H1 (cell line): ENCODE results near the gene GET3. TPM values are rescaled to one million over a fixed set of nuclear protein-coding genes. Genes with fewer than 3 reads are reported as not detected.

Experiments
- CTCF ChIA-PET: fragments of 300-600 bp; sonication (Branson Sonifier 250); formaldehyde crosslinking; loops from one replicate; lab custom pipeline; 2021; ENCODE audit not compliant: partially characterized antibody; lab: Charles Lee
- POLR2A ChIA-PET: fragments of 300-600 bp; sonication (Branson Sonifier 250); formaldehyde crosslinking; loops from one replicate; lab custom pipeline; 2021; ENCODE audit warnings: inconsistent platforms; ENCODE audit not compliant: partially characterized antibody; lab: Charles Lee
- DNase-seq, 2 experiments: peaks; one replicate each; pipeline versions ENCODE4 v3.0.0 to v3.0.0-alpha.2; 2010 to 2022; ENCODE audit warnings: low spot score in 2 of 2, low read depth in 1 of 2, mixed read lengths in 1 of 2
- FAIRE-seq: peaks from 2 replicates; lab custom pipeline; 2011; peaks lifted over from hg19 to GRCh38; lab: Jason Lieb, UNC
- H2AFZ ChIP-seq: 2 replicates; pipeline ENCODE4 v1.8.1; 2012; ENCODE audit warnings: low read length, inconsistent platforms
- H2AK5ac ChIP-seq: 2 replicates; pipeline ENCODE4 v1.6.1; 2013; ENCODE audit warnings: low read depth, low read length
- H2BK120ac ChIP-seq: replicated peaks from 2 replicates; pipeline ENCODE3; 2013; ENCODE audit warnings: low read depth, low read length, inconsistent platforms
- H2BK12ac ChIP-seq: 2 replicates; pipeline ENCODE4 v1.6.1; 2013; ENCODE audit warnings: low read depth, low read length
- H2BK15ac ChIP-seq: 2 replicates; pipeline ENCODE4 v1.6.1; 2013; ENCODE audit warnings: low read length
- H2BK20ac ChIP-seq: 2 replicates; pipeline ENCODE4 v1.6.1; 2013; ENCODE audit warnings: low read length
- H2BK5ac ChIP-seq: 2 replicates; pipeline ENCODE4 v1.6.1; 2013; ENCODE audit warnings: low read depth, low read length
- H3K14ac ChIP-seq: 2 replicates; pipeline ENCODE4 v1.6.1; 2013; ENCODE audit warnings: inconsistent platforms; ENCODE audit not compliant: insufficient read length
- H3K18ac ChIP-seq: 2 replicates; pipeline ENCODE4 v1.6.1; 2013; ENCODE audit warnings: low read length; ENCODE audit errors: extremely low read depth
- H3K23ac ChIP-seq: 2 replicates; pipeline ENCODE4 v1.6.1; 2013; ENCODE audit warnings: inconsistent platforms; ENCODE audit not compliant: insufficient read length
- H3K23me2 ChIP-seq: 2 replicates; pipeline ENCODE4 v1.6.1; 2013; ENCODE audit warnings: low read depth, low read length
- H3K27ac ChIP-seq: 2 replicates; pipeline ENCODE4 v1.6.1; 2011; ENCODE audit warnings: low read depth, low read length, inconsistent platforms
- H3K27me3 ChIP-seq, 4 experiments: replicated peaks in 1 of 4; 1 replicate in 1 of 4; 2 replicates in 3 of 4; pipeline versions ENCODE4 v1.6.1 to v1.8.1; 2011 to 2013; ENCODE audit warnings: low read length in 3 of 4, mild to moderate bottlenecking in 3 of 4, inconsistent platforms in 2 of 4, mixed read lengths in 2 of 4, moderate library complexity in 1 of 4; ENCODE audit not compliant: control insufficient read depth in 3 of 4, insufficient read depth in 3 of 4; ENCODE audit errors: extremely low read depth in 1 of 4
- H3K36me3 ChIP-seq, 4 experiments: 2 replicates each; pipeline versions ENCODE4 v1.6.1 to v1.8.1; 2011 to 2013; ENCODE audit warnings: mild to moderate bottlenecking in 4 of 4, low read length in 3 of 4, moderate library complexity in 2 of 4, control low read depth in 1 of 4, inconsistent platforms in 1 of 4; ENCODE audit not compliant: insufficient read depth in 4 of 4, control insufficient read depth in 2 of 4
- H3K4ac ChIP-seq: replicated peaks from 2 replicates; pipeline ENCODE3; 2013; ENCODE audit warnings: low read length, low read depth, mixed read lengths, inconsistent platforms; ENCODE audit not compliant: insufficient read length
- H3K4me1 ChIP-seq, 4 experiments: replicated peaks in 1 of 4; 1 replicate in 1 of 4; 2 replicates in 3 of 4; pipeline versions ENCODE4 v1.6.1 to v1.8.1; 2011 to 2013; ENCODE audit warnings: low read length in 3 of 4, inconsistent platforms in 2 of 4, mixed read lengths in 1 of 4; ENCODE audit not compliant: insufficient read depth in 4 of 4, control insufficient read depth in 3 of 4
- H3K4me2 ChIP-seq, 2 experiments: 2 replicates each; pipeline versions ENCODE4 v1.6.1 to v1.8.1; 2011 to 2013; ENCODE audit warnings: low read depth in 2 of 2, low read length in 2 of 2, control low read depth in 1 of 2, inconsistent platforms in 1 of 2, mild to moderate bottlenecking in 1 of 2; ENCODE audit not compliant: insufficient read depth in 1 of 2
- H3K4me3 ChIP-seq, 4 experiments: fragments of 200-600, 300-600 bp in 1 of 4; sonication (generic), shearing (Covaris generic), sonication (Bioruptor Twin) in 1 of 4; 2 replicates each; pipeline versions ENCODE4 v1.5.1 to v1.8.1; 2011 to 2016; ENCODE audit warnings: low read length in 4 of 4, low read depth in 3 of 4, control low read depth in 2 of 4, inconsistent platforms in 2 of 4, mild to moderate bottlenecking in 2 of 4, mixed read lengths in 1 of 4, moderate library complexity in 1 of 4; ENCODE audit not compliant: insufficient read depth in 2 of 4; ENCODE audit errors: extremely low read depth in 1 of 4
- H3K56ac ChIP-seq: replicated peaks from 2 replicates; pipeline ENCODE3; 2013; ENCODE audit warnings: low read depth, mild to moderate bottlenecking, mixed read lengths, low read length, inconsistent platforms; ENCODE audit not compliant: insufficient read length
- H3K79me1 ChIP-seq: 2 replicates; pipeline ENCODE4 v1.6.1; 2013; ENCODE audit warnings: low read depth, low read length, control low read depth
- H3K79me2 ChIP-seq, 2 experiments: 2 replicates each; pipeline versions ENCODE4 v1.6.1 to v1.8.1; 2012 to 2013; ENCODE audit warnings: low read length in 2 of 2, mild to moderate bottlenecking in 2 of 2, inconsistent platforms in 1 of 2; ENCODE audit not compliant: insufficient read depth in 2 of 2, control insufficient read depth in 1 of 2
- H3K9ac ChIP-seq, 4 experiments: replicated peaks in 1 of 4; 1 replicate in 1 of 4; 2 replicates in 3 of 4; pipeline versions ENCODE4 v1.6.1 to v1.8.1; 2011 to 2013; ENCODE audit warnings: low read depth in 3 of 4, low read length in 3 of 4, control low read depth in 2 of 4, mild to moderate bottlenecking in 2 of 4, moderate library complexity in 2 of 4, inconsistent platforms in 1 of 4; ENCODE audit errors: extremely low read depth in 1 of 4
- H3K9me3 ChIP-seq, 2 experiments: 2 replicates each; pipeline versions ENCODE4 v1.6.1 to v1.8.1; 2012 to 2013; ENCODE audit warnings: mild to moderate bottlenecking in 2 of 2, moderate library complexity in 2 of 2, control low read depth in 1 of 2, inconsistent platforms in 1 of 2, low read depth in 1 of 2, low read length in 1 of 2, mixed read lengths in 1 of 2; ENCODE audit not compliant: insufficient read depth in 2 of 2
- H4K20me1 ChIP-seq, 2 experiments: replicated peaks in 1 of 2; 2 replicates each; pipeline versions ENCODE3 to v1.8.1; 2011 to 2013; ENCODE audit warnings: inconsistent platforms in 2 of 2, low read length in 2 of 2, mild to moderate bottlenecking in 1 of 2; ENCODE audit not compliant: insufficient read depth in 2 of 2, control insufficient read depth in 1 of 2
- H4K5ac ChIP-seq: 2 replicates; pipeline ENCODE4 v1.6.1; 2013; ENCODE audit warnings: low read length, low read depth, mixed read lengths, inconsistent platforms; ENCODE audit not compliant: insufficient read length
- H4K8ac ChIP-seq: 2 replicates; pipeline ENCODE4 v1.8.0; 2013; ENCODE audit warnings: mild to moderate bottlenecking, moderate library complexity, low read length, inconsistent platforms; ENCODE audit not compliant: insufficient read depth; ENCODE audit errors: extremely low read depth
- H4K91ac ChIP-seq: replicated peaks from 2 replicates; pipeline ENCODE3; 2013; ENCODE audit warnings: low read length, mixed read lengths, inconsistent platforms; ENCODE audit not compliant: insufficient read length
- CBX5 ChIP-seq: fragments of 300-800, 300-1000 bp; sonication (generic); IDR thresholded peaks from 2 replicates; pipeline ENCODE4 v1.7.1; 2016; ENCODE audit warnings: antibody characterized with exemption, low read length, low read depth
- CEBPB ChIP-seq: IDR thresholded peaks from 2 replicates; pipeline ENCODE4 v1.6.1; 2012; ENCODE audit warnings: low read depth, low read length
- CHD1 ChIP-seq: IDR thresholded peaks from 2 replicates; pipeline ENCODE4 v1.6.1; 2012; ENCODE audit warnings: low read depth, low read length, improper control_type of control experiment
- JUND ChIP-seq: IDR thresholded peaks from 2 replicates; pipeline ENCODE4 v1.6.1; 2011; ENCODE audit warnings: mild to moderate bottlenecking, improper control_type of control experiment, low read length
- POLR2A ChIP-seq, 2 experiments: IDR thresholded peaks; 1 replicate in 1 of 2; 2 replicates in 1 of 2; pipeline ENCODE4 v1.6.1; 2011; ENCODE audit warnings: low read depth in 2 of 2, low read length in 2 of 2, mild to moderate bottlenecking in 2 of 2; ENCODE audit errors: control extremely low read depth in 1 of 2
- SIN3A ChIP-seq, 2 experiments: IDR thresholded peaks in 1 of 2; conservative IDR thresholded peaks in 1 of 2; 2 replicates each; pipeline ENCODE4 v1.6.1; 2011 to 2012; ENCODE audit warnings: low read length in 2 of 2, improper control_type of control experiment in 1 of 2, low read depth in 1 of 2, mild to moderate bottlenecking in 1 of 2
- SP1 ChIP-seq: IDR thresholded peaks from 2 replicates; pipeline ENCODE4 v1.6.1; 2011; ENCODE audit warnings: low read depth, low read length
- SUZ12 ChIP-seq: fragments of 200-600 bp; sonication (generic); IDR thresholded peaks from 2 replicates; pipeline ENCODE4 v1.6.1; 2012; ENCODE audit warnings: mild to moderate bottlenecking, inconsistent platforms, low read length, moderate library complexity, mixed read lengths
- TAF1 ChIP-seq: IDR thresholded peaks from 2 replicates; pipeline ENCODE4 v1.6.1; 2011; ENCODE audit warnings: mild to moderate bottlenecking, low read depth, low read length
- TBP ChIP-seq: IDR thresholded peaks from 2 replicates; pipeline ENCODE4 v1.6.1; 2011; ENCODE audit warnings: low read depth, low read length, improper control_type of control experiment
- WGBS, 2 experiments: shearing (Covaris generic) in 1 of 2; methylation state at CpG; one replicate each; pipeline versions ENCODE4 v1.1.6 to v1.1.7; 2013 to 2015; ENCODE audit warnings: low lambda C conversion rate in 2 of 2, mixed read lengths in 2 of 2, inconsistent platforms in 1 of 2, low coverage in 1 of 2, missing lambda C conversion rate in 1 of 2; ENCODE audit not compliant: insufficient replicate concordance in 2 of 2, insufficient coverage in 1 of 2, insufficient read length in 1 of 2; ENCODE audit errors: extremely low coverage in 1 of 2, missing lambda C conversion rate in 1 of 2; 5-methylcytosine and 5-hydroxymethylcytosine counted together
- polyA plus RNA-seq, 7 experiments: library from polyadenylated mRNA; depleted of rRNA in 3 of 7; stranded (reverse) in 5 of 7; unstranded in 2 of 7; fragments of >200 nt in 5 of 7; fragments of 200-250 nt in 2 of 7; gene quantifications; 1 replicate in 5 of 7; 2 replicates in 1 of 7; 4 replicates in 1 of 7; pipeline versions ENCODE4 v1.2.1 to v1.2.3, GENCODE V29; 2011 to 2013; ENCODE audit warnings: missing spikeins in 2 of 7, mixed read lengths in 2 of 7
- total RNA-seq: library from RNA; stranded (reverse); fragmentation: NEBNext Ultra II Directional; extraction: Animal tissue kit (Norgen Biotek cat#: 25700); gene quantifications from 2 replicates; pipeline ENCODE4 v1.2.1, GENCODE V29; 2021
- TF ChIP-seq, protein P1 (sequence below): IDR thresholded peaks from 2 replicates; pipeline ENCODE4 v1.6.1; 2012; ENCODE audit warnings: inconsistent platforms

Gene GET3
- total and polyA plus RNA-seq, 2 of the 8 experiments (the other 6 are each of a cell fraction or from before 2014, with no cell fraction given), result 105 to 297 TPM

DNA sequence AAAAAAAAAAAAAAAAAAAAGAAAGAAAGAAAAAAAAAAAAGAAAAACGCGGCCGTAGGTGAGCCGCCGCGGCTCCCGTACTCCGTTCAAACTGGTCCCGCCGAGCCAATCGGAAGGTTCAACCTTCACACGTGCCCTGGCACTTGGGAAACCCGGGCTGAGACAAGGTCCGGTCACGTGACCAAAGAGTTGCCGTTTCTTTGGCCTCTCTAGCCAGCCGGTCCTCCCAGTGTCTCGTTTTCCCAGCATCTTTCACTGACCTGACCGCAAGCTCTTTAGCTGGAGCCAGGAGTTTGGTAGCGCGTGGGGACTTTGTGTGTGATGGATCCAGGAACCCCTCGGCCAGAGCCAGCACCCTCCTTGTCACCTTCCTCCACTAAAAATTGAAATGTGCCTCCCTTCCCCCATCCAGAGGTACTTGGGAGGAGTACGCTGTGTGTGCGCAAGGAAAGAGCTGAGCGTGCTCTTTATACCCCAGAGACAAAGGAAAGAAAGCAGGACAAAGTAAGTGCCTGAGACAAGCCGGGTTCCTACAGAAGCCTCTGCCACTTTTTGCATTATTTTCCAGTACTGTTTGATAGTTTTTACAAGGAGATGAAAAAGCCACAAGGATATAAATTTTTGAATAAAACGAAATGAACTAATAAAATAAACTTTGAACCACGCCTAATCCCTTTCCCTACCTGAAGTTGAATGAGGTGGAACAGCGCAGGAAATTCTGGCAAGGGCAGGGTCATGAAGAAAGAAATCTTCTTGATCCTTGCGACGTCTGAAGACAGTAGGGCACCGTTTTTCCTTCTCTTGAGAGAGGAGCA lies 14.5 kb upstream of the GET3 start:
- Histone ChIP-seq H3K23me2 (peaks cover 10% of the 10 kb centered on the region), H3K14ac (no peak overlapping the region), H2BK20ac (no peak overlapping the region), H3K18ac (peak overlapping the region; percentile 76), H2AK5ac (0 out of 2 replicates have a peak overlapping the region, but pooled peaks have one; percentile 42), H2BK5ac (peak overlapping the region; percentile 87; the same call in 1 of the 2 replicates), H3K36me3 (peaks cover 4 to 12% (median 7%) of the 10 kb centered on the region in 4 experiments; a peak in 6 of 8 replicates), H3K27ac (peak overlapping the region; percentile 87), H4K20me1 (peaks cover 4 to 11% of the 10 kb centered on the region in 2 experiments), H2BK15ac (no peak overlapping the region; the same call in 1 of the 2 replicates), H3K27me3 (no peaks in the 10 kb centered on the region), H2AFZ (no peak overlapping the region), H3K9ac (peak overlapping the region; percentile 76 to 97 (median 89)), H3K4ac (peak overlapping the region; percentile 40), H3K79me1 (peaks cover 12% of the 10 kb centered on the region; the same call in 1 of the 2 replicates), H3K79me2 (peaks cover 27 to 53% of the 10 kb centered on the region in 2 experiments), H3K4me3 (peak overlapping the region; percentile 80 to 93 (median 82)), H3K56ac (peak overlapping the region; percentile 56), H2BK12ac (peak overlapping the region; percentile 86; the same call in 1 of the 2 replicates), H4K91ac (peak overlapping the region; percentile 78), H3K9me3 (no peaks in the 10 kb centered on the region), H3K4me1 (peaks cover 0 to 6% (median 2%) of the 10 kb centered on the region in 4 experiments; a peak in 5 of 7 replicates), H2BK120ac (peak overlapping the region; percentile 5), H4K5ac (peak overlapping the region; percentile 53), H3K4me2 (peak overlapping the region; percentile 93 to 98), H4K8ac (peak overlapping the region; percentile 97; the same call in 1 of the 2 replicates), H3K23ac (no peak overlapping the region)
- DNase-seq (peak; percentile 91), FAIRE-seq (peak; percentile 77)
- ChIA-PET POLR2A (interaction anchor here (0.6 to 12.9 kb wide), 32 partner anchors 9 to 433 kb away, joined by 3 to 258 read pairs (median 5); partner anchors contain the start of genes BEST2, DHPS, FBXW9 and GCDH), CTCF (interaction anchor here (0.7 to 3.9 kb wide), 9 partner anchors 11 to 125 kb away, joined by 3 to 20 read pairs (median 5); partner anchors contain the start of gene TRIR)
- WGBS, 2 experiments, result 1% methylated on average over 21 of the region's 32 CpGs; no CpG with 5 or more reads in 1 of the 2 experiments
- peak; percentile 76 for TF ChIP-seq TBP
- TF ChIP-seq SUZ12, result no peak
- peak; percentile 73 for TF ChIP-seq SP1
- peak; percentile 66 for TF ChIP-seq CEBPB
- no peak for TF ChIP-seq JUND
- TF ChIP-seq TAF1, result peak; percentile 91
- peak; percentile 83 to 93; a peak in 3 of 4 replicates for TF ChIP-seq SIN3A (conservative IDR thresholded peaks at IDR 0.05 in 1 of 2, IDR thresholded peaks at IDR 0.05 in 1 of 2; ENCODE audit: low read depth in 1 of 2, low read length in 2 of 2)
- TF ChIP-seq CBX5, result no peak
- TF ChIP-seq POLR2A (IDR thresholded peaks at IDR 0.05; ENCODE audit: control extremely low read depth in 1 of 2, low read depth in 2 of 2, low read length in 2 of 2), result peak; percentile 55 to 89
- TF ChIP-seq, protein P1, sequence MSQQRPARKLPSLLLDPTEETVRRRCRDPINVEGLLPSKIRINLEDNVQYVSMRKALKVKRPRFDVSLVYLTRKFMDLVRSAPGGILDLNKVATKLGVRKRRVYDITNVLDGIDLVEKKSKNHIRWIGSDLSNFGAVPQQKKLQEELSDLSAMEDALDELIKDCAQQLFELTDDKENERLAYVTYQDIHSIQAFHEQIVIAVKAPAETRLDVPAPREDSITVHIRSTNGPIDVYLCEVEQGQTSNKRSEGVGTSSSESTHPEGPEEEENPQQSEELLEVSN, result peak; percentile 52; the same call in 1 of the 2 replicates
- TF ChIP-seq CHD1, result no peak
